Cardiac fibroblast (primary cell): Measurements from ENCODE around the gene PDK3.

Experiments used
- DNase-seq, 2 donors: peaks; one replicate each; pipeline versions ENCODE4 v3.0.0 to v3.0.0-alpha.2; 2010; ENCODE audit warnings: low read depth in 2 of 2
- H3K4me3 ChIP-seq, 2 donors: replicated peaks in 1 of 2; 1 replicate in 1 of 2; 2 replicates in 1 of 2; pipeline ENCODE4 v1.5.1; 2011; ENCODE audit warnings: low read depth in 2 of 2, low read length in 2 of 2, mild to moderate bottlenecking in 2 of 2, moderate library complexity in 1 of 2
- CTCF ChIP-seq: IDR thresholded peaks from one replicate; pipeline ENCODE4 v1.5.1; 2011; ENCODE audit warnings: low read depth, mild to moderate bottlenecking, low read length, inconsistent platforms

Gene PDK3

GRCh38 chrX:24525455-24525854 is 60.4 kb downstream of the PDK3 start:
- no peak overlapping the region for H3K4me3 ChIP-seq
- TF ChIP-seq CTCF = no peak
- no peak for DNase-seq

DNA sequence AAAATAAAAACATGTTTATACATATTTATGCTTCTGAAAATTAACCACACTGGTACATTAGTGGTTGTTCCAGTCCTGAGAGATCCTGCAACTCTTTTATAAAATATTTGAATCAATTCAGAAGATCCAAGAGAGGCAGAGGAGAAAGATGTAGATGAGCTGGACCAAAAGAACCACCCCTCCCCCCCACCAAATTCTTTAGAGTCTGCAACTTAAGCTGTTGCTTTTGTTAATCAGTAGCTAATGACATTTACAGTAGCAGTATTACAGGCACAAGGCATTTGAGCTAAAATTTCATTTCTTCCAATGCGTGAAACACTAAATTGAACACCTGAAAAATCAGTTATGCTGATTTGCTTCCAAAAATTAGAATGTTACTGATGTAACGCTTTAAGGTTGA is 61.5 kb downstream of the PDK3 start:
- no peak for DNase-seq
- no peak overlapping the region for H3K4me3 ChIP-seq
- TF ChIP-seq CTCF = no peak

DNA sequence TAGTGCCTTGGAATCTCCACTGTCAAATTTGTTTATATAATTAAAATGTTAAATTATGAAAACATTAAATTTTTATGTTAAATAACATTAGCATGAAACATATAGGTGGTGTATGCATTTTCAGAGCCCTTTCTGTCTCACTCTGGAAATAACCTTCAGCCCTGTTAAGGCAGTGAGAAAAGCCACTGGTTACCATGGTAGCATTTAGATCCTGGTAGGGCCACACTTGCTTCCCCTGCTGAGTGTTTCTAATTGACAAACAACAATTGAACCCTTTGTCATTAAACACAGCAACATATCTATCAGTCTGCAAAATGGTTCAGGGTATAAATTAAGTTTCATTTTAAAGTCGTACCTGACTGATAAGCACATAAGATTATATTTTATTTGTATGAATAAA is 63.5 kb downstream of the PDK3 start:
- TF ChIP-seq CTCF = no peak
- no peak for DNase-seq
- no peak overlapping the region for H3K4me3 ChIP-seq

DNA sequence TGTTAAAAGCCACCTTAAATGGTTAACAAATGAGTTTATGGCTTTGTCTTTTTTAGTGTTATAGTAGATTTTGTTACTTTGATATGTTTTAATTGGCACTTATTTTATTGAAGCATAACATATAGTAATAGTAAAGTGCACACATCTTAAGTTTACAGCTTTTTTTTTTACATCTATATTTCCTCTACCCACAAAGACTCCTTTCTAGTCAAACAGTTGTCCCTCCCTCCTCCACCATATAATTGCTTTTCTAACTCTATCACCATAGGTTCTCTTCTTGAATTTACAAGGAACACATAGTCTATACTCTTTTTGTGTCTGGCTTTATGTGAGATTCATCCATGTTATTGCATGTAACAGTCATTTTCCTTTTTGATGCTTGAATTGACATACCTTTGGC is 71.5 kb downstream of the PDK3 start:
- no peak for TF ChIP-seq CTCF
- H3K4me3 ChIP-seq = no peak overlapping the region
- DNase-seq = no peak

DNA sequence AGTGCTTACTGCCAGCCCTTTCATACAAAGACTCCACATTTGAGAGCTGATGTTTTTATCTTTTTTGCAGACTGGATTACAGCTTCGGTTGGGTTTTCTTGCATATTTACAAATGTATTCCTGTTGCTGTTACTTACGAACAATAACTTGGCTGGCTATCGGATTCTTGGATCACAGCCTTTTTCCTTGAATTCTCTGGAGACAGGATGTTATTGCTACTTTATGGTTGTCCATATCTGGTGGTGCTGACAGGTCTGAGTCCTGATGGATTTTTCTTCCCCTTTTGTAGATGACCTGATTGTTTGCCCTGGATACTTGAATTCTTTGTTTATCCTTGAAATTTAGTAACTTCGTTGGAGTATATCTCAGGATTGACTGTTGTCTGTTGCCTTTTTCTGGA is 77.7 kb downstream of the PDK3 start:
- no peak for TF ChIP-seq CTCF
- DNase-seq = peak; percentile 0 to 51
- H3K4me3 ChIP-seq = no peak overlapping the region

DNA sequence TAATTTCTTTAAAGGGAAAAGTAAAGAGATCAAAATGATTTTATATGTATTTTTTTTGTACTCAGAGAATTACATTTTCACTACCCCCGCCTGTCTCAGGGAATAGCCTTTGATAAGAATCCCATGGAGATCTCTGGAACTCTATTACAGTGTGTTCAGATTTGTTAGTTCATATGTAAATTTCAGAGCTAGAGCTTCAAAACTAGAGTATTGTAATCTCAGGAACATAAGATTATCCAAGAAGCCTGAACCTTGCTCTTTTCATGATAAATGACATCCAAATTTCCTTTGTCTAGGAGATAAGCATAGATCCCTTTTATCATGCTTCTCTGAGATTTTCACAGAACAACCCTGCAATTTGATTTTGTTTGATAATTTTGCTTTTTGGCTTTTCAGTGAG is 82.9 kb downstream of the PDK3 start:
- no peak for TF ChIP-seq CTCF
- no peak for DNase-seq
- no peak overlapping the region for H3K4me3 ChIP-seq

DNA sequence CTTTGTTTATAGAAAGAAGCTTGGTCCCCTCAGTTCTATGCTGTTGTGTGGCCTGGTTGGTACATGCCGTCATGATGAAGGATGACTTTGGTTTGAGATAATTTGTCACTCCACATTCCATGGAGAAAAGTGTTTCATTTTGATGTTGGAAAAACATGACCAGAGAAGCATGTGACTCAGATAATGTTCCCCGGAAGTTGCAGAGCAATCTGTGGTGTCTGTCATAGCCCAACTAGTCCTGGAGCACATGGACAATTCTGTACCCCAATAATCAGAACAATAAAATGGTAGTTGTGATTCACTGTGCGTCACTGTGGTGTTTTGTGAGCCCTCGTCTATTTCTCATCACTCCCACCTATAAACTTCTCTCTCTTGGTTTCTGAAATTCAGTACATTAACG is 85.1 kb downstream of the PDK3 start:
- H3K4me3 ChIP-seq = no peak overlapping the region
- DNase-seq = no peak
- no peak for TF ChIP-seq CTCF
